Measurements from ENCODE around the gene HMCN1. TPM values are rescaled to one million over a fixed set of nuclear protein-coding genes. Genes with fewer than 3 reads are reported as not detected.

HMCN1 gene
- total RNA-seq, 6 experiments from 2014 or later: 4.7 to 7.5 (median 5.7) TPM

DNA sequence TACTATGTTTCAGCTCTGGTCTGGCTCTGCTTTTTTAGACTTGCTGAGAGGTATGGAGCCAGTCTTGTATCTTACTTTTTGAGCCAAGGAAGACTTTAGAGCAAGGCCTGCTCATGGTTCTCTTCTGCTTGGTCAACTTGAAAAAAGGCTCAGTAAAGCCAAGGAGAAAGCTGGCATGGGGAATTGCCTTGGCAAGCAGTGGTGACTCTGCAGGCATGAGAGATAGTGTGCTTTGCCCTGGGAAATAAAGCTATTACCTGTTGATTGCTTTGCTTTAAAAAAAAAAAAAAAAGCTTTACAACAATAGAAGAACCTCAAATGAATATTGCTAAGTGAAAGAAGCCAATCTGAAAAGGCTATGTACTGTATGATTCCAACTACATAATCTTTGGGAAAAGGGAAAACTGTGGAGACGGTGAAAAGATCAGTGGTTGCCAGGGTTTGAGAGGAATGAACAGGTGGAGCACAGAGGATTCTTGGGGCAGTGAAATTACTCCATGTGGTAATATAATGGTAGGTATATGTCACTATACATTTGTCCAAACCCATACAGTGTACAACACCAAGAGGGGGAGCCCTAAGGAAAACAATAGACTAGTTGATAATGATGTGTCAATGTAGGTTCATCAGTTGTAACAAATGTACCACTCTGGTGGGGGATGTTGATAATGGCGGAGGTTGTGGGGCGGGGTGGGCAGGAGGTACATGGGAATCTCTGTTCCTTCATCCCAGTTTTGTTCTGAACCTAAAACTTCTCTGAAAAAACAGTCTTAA, 87.6 kb downstream of the HMCN1 start:
- no peaks in the 10 kb centered on the region for H3K27me3 ChIP-seq
- no peak overlapping the region for H3K27ac ChIP-seq
- intact Hi-C loops (cut with DNase I): no loop called here
- peak in 1 of 4 donors; percentile 35 for ATAC-seq
- DNase-seq: no peak
- H3K36me3 ChIP-seq: no peaks in the 10 kb centered on the region
- H3K9me3 ChIP-seq: peaks cover 0 to 2% (median 0%) of the 10 kb centered on the region in 4 donors
- peaks cover 0 to 6% (median 0%) of the 10 kb centered on the region in 4 donors for H3K4me1 ChIP-seq
- TF ChIP-seq, protein P1, sequence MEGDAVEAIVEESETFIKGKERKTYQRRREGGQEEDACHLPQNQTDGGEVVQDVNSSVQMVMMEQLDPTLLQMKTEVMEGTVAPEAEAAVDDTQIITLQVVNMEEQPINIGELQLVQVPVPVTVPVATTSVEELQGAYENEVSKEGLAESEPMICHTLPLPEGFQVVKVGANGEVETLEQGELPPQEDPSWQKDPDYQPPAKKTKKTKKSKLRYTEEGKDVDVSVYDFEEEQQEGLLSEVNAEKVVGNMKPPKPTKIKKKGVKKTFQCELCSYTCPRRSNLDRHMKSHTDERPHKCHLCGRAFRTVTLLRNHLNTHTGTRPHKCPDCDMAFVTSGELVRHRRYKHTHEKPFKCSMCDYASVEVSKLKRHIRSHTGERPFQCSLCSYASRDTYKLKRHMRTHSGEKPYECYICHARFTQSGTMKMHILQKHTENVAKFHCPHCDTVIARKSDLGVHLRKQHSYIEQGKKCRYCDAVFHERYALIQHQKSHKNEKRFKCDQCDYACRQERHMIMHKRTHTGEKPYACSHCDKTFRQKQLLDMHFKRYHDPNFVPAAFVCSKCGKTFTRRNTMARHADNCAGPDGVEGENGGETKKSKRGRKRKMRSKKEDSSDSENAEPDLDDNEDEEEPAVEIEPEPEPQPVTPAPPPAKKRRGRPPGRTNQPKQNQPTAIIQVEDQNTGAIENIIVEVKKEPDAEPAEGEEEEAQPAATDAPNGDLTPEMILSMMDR (IDR thresholded peaks at IDR 0.05): no peak
- TF ChIP-seq POLR2A (IDR thresholded peaks at IDR 0.05): no peak
- H3K4me3 ChIP-seq: no peak overlapping the region
- WGBS (ENCODE audit: insufficient coverage, low coverage, low lambda C conversion rate, missing lambda C conversion rate): 72% methylated on average over 3 of the region's 3 CpGs

DNA sequence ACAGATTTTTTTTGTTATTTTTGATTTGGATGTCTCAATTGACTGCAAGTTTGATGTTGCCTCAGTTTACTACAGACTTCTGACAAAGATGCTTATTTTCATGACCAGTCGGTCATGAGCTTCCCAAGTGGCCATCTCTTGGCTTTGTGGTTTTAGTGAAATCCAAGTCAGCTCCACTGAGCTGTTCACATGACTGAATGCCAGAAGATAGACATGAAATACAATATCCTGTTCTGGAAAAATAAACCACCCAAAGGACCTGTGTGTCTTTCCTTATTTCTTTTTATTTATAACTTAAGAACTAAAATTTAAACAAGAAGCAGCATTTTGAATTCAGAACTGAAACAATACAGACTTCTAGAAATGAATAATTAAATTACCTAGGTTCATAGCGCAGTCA, 89.3 kb downstream of the HMCN1 start:
- Histone ChIP-seq H3K36me3 (no peaks in the 10 kb centered on the region), H3K9me3 (no peaks in the 10 kb centered on the region), H3K27me3 (no peaks in the 10 kb centered on the region), H3K27ac (no peak overlapping the region), H3K4me3 (no peak overlapping the region), H3K4me1 (peaks cover 0 to 6% (median 0%) of the 10 kb centered on the region in 4 donors)
- intact Hi-C loops (cut with DNase I): no loop called here
- ATAC-seq (no peak), DNase-seq (no peak)
- WGBS (ENCODE audit: insufficient coverage, low coverage, low lambda C conversion rate, missing lambda C conversion rate): 78% methylated on average over 2 of the region's 2 CpGs
- TF ChIP-seq POLR2A (IDR thresholded peaks at IDR 0.05): no peak
- TF ChIP-seq, protein P1 (IDR thresholded peaks at IDR 0.05): no peak

DNA sequence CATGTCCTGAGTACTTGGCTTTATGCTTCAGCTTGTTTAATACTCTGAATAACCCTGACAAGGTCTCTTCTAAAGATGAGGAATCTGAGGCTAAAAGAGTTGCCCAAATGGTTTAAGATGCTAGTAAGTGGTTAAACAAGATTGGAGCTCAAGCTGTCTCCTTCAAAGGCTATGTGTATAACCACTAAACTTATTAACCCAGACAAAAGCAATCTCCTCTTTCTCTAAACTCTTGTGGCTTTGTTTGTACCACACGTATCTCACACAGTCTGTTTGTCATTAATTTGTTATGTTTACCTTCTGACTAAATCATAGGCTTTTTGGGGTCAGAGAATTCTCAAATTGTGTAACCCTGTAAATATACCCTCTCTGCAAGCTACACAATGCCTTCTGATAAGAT, 89.9 kb downstream of the HMCN1 start:
- no peak overlapping the region for H3K4me3 ChIP-seq
- no peaks in the 10 kb centered on the region for H3K36me3 ChIP-seq
- 38% methylated on average over 1 of the region's 1 CpG for WGBS (ENCODE audit: insufficient coverage, low coverage, low lambda C conversion rate, missing lambda C conversion rate)
- no peaks in the 10 kb centered on the region for H3K27me3 ChIP-seq
- DNase-seq: no peak
- no peaks in the 10 kb centered on the region for H3K9me3 ChIP-seq
- ATAC-seq: peak in 1 of 4 donors; percentile 72
- no peak for TF ChIP-seq POLR2A (IDR thresholded peaks at IDR 0.05)
- TF ChIP-seq, protein P1 (IDR thresholded peaks at IDR 0.05): no peak
- peaks cover 0 to 6% (median 0%) of the 10 kb centered on the region in 4 donors for H3K4me1 ChIP-seq
- H3K27ac ChIP-seq: no peak overlapping the region
- intact Hi-C loops (cut with DNase I): no loop called here

DNA sequence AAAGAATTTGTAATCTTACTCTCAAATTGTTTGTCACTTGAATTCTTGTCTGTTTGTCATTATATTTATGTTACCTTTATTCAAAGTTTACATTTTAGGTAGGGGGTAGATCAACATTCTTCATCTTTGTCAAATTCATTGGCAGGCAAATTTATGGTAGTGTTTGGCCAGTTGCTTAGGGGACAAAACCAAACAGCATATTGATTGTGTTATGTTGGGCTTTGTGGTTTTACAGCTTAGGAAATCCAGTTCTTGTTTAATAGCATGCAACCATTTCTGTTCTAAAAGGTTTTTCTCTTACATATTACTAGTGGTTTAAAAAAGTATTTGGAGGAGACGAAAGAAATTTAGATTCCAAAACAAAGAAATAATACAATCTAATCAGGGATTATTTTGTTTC, 91.4 kb downstream of the HMCN1 start:
- H3K27ac ChIP-seq: no peak overlapping the region
- no peak overlapping the region for H3K4me3 ChIP-seq
- no peaks in the 10 kb centered on the region for H3K9me3 ChIP-seq
- no peak for ATAC-seq
- 70% methylated on average over 1 of the region's 1 CpG for WGBS (ENCODE audit: insufficient coverage, low coverage, low lambda C conversion rate, missing lambda C conversion rate)
- intact Hi-C loops (cut with DNase I): no loop called here
- H3K4me1 ChIP-seq: peaks cover 0 to 6% (median 0%) of the 10 kb centered on the region in 4 donors
- DNase-seq: no peak
- no peaks in the 10 kb centered on the region for H3K36me3 ChIP-seq
- H3K27me3 ChIP-seq: no peaks in the 10 kb centered on the region
- TF ChIP-seq, protein P1 (IDR thresholded peaks at IDR 0.05): no peak
- no peak for TF ChIP-seq POLR2A (IDR thresholded peaks at IDR 0.05)

All from right lobe of liver (tissue), 6 donors.